Epithelial cell of proximal tubule (primary cell): ENCODE data around the gene SERBP1. TPM values are rescaled to one million over a fixed set of nuclear protein-coding genes. Genes with fewer than 3 reads are reported as not detected.
"Not testable (repeated sequence)": the region's sequence is repeated elsewhere in the genome, so short reads cannot be mapped to it uniquely, and the experiment has no call there.

Experiments
- DNase-seq: peaks from one replicate; pipeline ENCODE4 v3.0.0-alpha.2; 2011; ENCODE audit warnings: low read depth
- H3K4me3 ChIP-seq: 2 replicates; pipeline ENCODE4 v1.5.1; 2011; ENCODE audit warnings: low read depth, mild to moderate bottlenecking, low read length
- CTCF ChIP-seq: conservative IDR thresholded peaks from 2 replicates; pipeline ENCODE4 v1.5.1; 2012; ENCODE audit warnings: low read depth, mild to moderate bottlenecking, low read length
- total RNA-seq: library from RNA; depleted of rRNA; stranded (reverse); fragments of >200 nt; gene quantifications from 2 replicates; pipeline ENCODE4 v1.2.3, GENCODE V29; 2015

Gene SERBP1
- total RNA-seq, 1 donor from 2014 or later: 307 TPM

GRCh38 chr1:67427947-67428346 is 2.3 kb downstream of the SERBP1 start:
- TF ChIP-seq CTCF: no peak
- H3K4me3 ChIP-seq: peak overlapping the region; percentile 89
- DNase-seq: no peak

DNA sequence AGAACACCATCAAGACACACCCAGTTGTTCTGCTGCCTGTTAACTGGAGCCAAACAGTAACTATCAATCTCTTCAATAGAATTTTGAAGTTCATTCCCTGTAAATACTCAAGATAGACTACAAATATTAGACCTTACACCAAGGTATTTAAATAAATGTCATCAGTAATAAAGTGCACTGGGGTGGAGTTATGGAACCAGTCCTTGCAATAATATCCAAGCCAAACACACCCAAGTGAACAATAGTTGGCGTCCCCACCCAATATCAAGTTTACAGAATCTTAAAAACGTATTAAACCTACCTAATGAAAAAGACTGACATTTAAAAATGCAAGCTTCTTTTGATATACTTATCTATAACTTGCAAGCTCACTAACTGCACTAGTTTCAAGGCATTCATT is 2.7 kb downstream of the SERBP1 start:
- peak overlapping the region; percentile 89 for H3K4me3 ChIP-seq
- no peak for DNase-seq
- TF ChIP-seq CTCF: no peak

- H3K4me3 ChIP-seq: no peak overlapping the region
- TF ChIP-seq CTCF: no peak
- DNase-seq: no peak
These were observed 9.2 kb downstream of the SERBP1 start for GRCh38 chr1:67420835-67421492.

- TF ChIP-seq CTCF: no peak
- H3K4me3 ChIP-seq: no peak overlapping the region
- no peak for DNase-seq
These were observed 11.2 kb downstream of the SERBP1 start for GRCh38 chr1:67418839-67419586.

GRCh38 chr1:67417733-67418132 is 12.5 kb downstream of the SERBP1 start:
- DNase-seq, H3K4me3 ChIP-seq: not testable (repeated sequence)

DNA sequence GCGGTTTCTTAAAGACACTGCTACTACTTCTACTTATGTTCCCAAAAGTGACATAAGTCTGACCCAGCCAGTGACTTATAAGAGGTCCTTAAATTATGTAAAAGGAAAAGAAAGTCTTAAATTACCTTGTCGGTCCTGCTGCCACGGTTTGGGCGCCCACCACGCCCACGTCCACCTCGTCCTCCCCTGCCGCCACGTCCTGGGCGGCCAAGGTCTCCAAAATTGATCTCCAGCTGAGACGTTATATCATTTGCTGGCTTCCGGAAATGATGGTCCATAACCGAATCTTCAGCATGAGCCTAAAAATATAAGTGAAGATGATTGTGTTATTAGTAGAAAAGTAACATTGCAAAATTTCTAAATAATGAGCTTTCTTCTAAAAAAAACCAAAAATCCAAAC is 15.2 kb downstream of the SERBP1 start:
- H3K4me3 ChIP-seq: no peak overlapping the region
- DNase-seq: no peak
- no peak for TF ChIP-seq CTCF

GRCh38 chr1:67414574-67414973 is 15.6 kb downstream of the SERBP1 start:
- H3K4me3 ChIP-seq: no peak overlapping the region
- DNase-seq: no peak
- no peak for TF ChIP-seq CTCF

GRCh38 chr1:67413101-67413500 is 17.1 kb downstream of the SERBP1 start:
- DNase-seq: not testable (repeated sequence)

More at GRCh38 chr1:67413101-67413500, 17.1 kb downstream of the SERBP1 start:
- not testable (repeated sequence) for H3K4me3 ChIP-seq
